ENCODE results near the gene AKAP13.

GRCh38 chr15:85547386-85547785, 167.0 kb downstream of the AKAP13 start:
- TF ChIP-seq HMGXB4 (CRISPR knock-in tag; IDR thresholded peaks at IDR 0.05; ENCODE audit: borderline replicate concordance) (no peak), CTCF (IDR thresholded peaks at IDR 0.05) (no peak), ESRRA (IDR thresholded peaks at IDR 0.05; ENCODE audit: borderline replicate concordance, low read length) (no peak), GATA3 (IDR thresholded peaks at IDR 0.05; ENCODE audit: borderline replicate concordance) (no peak), RAD21 (conservative IDR thresholded peaks at IDR 0.05 in 1 of 2, IDR thresholded peaks at IDR 0.05 in 1 of 2) (no peak), USF2 (IDR thresholded peaks at IDR 0.05) (no peak), EHMT2 (IDR thresholded peaks at IDR 0.05; ENCODE audit: low read depth) (no peak), KDM5A (IDR thresholded peaks at IDR 0.05) (no peak), REST (IDR thresholded peaks at IDR 0.05) (no peak)
